GM04503 (cell line): ENCODE results near the gene RC3H2.
"Not testable (repeated sequence)": the region's sequence is repeated elsewhere in the genome, so short reads cannot be mapped to it uniquely, and the experiment has no call there.

Experiments
- DNase-seq: peaks from one replicate; pipeline ENCODE4 v3.0.0-alpha.2; 2012; ENCODE audit warnings: low read depth

RC3H2 gene

DNA sequence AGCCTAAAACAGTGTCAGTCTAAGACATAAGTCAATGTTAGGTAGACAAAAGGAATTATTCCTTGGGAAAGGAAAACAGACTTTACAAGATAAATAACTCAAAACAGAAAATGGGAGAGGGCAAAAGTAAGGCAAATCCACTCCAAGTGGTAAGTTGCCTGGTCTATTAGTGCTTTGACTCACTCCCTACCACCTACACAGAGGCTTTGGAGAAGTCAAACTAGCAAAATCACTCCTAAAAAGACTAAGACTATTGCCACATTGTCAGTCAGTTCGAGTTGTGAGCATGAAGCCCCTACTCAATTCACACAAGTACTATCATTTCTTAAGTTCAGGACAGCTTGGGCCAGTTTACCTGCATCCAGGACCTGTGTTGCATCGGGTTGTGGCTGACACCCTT is 13.2 kb upstream of the RC3H2 start:
- DNase-seq = no peak

DNA sequence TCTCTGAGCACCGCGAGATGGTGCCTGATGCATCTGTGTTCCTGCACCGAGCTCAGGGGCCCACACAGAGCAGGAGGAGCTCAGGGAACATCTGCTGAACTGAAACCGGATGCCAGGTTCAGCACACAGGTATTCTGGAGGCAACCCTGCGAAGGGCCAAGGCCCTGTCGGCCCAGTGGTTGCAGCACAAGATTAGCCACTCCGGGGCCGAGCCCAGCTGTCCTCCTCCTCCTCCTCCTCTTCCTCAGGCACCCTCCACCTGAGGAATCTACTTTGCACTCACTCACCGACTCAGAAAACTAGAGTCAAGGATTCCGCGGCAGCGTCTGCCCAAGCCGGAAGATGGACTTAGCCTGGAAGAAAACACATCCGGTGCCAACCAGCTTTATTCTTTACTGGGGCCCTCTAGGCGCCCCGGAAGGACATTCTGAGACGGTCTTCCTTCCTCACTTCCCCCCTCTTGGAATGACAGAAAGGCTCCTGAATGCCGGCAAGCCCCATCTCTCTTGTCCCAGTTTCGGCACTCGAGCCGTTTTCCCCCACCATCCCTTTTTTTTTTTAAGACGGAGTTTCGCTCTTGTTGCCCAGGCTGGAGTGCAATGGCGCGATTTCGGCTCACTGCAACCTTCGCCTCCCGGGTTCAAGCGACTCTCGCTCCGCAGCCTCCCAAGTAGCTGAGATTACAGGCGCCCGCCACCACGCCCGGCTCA is 8.0 kb upstream of the RC3H2 start, which contains the start of gene ZBTB6:
Gene ZBTB6 (minus strand): TSS at position 360 of the 710 bp plus-strand sequence. CDS start 1,251 bp downstream, outside the sequence.
- DNase-seq = peak; percentile 57

- no peak for DNase-seq
These were observed 7.5 kb upstream of the RC3H2 start for GRCh38 chr9:122912671-122912963.

DNA sequence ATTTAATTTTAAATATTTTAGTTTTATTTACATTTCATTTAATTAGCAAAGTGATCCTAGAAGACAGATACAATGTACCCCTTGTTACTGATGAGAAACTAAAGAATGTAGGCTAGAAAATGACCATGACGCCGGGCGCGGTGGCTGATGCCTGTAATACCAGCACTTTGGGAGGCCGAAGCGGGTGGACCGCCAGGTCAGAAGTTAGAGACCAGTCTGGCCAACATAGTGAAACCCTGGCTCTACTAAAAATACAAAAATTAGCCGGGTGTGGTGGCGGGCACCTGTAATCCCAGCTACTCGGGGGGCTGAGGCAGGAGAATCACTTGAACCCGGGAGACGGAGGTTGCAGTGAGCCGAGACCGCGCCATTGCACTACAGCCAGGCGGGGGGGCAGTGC is 963 bp upstream of the RC3H2 start:
- DNase-seq = not testable (repeated sequence)

DNA sequence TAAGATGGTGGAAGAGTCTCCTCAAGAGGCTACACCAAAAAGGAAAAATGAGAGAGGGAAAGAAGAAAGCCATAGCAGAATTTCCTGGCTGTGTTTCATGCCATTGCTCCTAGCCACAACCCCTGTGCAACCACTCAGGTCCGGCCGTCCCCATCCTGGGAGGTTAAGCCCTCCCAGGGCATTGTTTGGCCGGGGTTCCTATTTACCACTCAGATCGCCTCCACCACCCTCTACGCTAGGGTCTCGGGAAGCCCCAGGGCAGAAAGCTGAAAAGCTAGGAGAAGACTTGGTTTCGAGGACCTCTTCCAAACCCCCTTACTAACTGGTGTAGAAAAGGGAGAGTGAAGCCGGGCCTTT is 715 bp downstream of the RC3H2 start:
- DNase-seq = no peak

- no peak for DNase-seq
These were observed 4.4 kb downstream of the RC3H2 start for GRCh38 chr9:122900791-122901190.

DNA sequence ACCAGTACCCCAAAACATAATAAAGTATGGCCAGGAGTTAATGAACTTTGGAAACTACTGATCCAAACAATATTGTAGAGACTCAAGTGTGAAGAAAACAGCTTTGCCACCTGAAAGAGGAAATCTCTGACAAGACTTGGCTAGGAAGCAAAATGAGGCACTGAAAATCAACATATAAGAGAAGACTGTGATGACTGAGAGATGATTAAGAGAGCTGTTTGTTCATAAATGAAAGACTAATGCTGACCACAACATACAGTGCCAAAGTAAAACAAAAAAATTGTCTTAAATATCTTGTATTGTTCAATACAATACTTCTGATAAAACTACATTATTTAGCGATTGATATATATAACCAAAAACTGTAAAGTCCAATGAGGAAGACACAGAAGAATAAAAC is 7.2 kb downstream of the RC3H2 start:
- no peak for DNase-seq

- no peak for DNase-seq
These were observed 16.7 kb downstream of the RC3H2 start for GRCh38 chr9:122888480-122888879.

DNA sequence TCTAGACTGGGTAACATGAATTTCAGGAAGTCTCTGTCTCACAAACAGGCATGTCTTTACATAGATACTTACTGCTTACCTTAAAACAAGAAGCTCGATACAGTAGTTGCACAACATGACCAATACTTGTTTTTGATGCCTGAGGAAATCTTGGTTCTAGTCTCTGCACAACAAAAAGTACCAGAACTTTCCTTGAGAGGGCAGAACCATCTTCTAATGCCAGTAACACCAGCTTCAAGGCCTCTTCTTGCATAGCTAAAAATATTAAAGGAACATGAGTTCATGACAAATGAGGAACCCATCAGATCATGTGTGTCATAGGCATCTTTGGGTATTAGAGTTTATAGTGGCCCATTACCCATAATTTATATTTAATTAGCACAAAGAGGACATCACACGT is 22.0 kb downstream of the RC3H2 start:
- DNase-seq = no peak

DNA sequence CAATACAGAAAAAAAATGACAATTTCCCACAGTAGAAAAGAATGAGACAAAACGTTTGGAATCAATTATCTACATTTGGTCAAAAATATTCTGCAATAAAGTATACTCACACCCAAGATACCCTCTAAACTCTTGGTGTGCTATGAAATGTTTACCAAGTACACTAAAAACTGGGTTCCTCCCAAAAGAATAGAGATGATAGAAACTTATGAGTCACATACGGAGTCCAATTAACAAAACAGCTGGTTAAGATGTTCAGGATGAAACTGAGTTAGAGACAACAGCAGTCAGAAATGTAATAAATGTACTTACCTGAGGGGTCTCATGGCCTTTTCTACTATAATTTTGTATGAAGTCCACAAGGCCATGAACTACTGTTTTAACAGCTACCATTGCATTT is 25.7 kb downstream of the RC3H2 start:
- no peak for DNase-seq

- no peak for DNase-seq
These were observed 29.6 kb downstream of the RC3H2 start for GRCh38 chr9:122875523-122875922.

DNA sequence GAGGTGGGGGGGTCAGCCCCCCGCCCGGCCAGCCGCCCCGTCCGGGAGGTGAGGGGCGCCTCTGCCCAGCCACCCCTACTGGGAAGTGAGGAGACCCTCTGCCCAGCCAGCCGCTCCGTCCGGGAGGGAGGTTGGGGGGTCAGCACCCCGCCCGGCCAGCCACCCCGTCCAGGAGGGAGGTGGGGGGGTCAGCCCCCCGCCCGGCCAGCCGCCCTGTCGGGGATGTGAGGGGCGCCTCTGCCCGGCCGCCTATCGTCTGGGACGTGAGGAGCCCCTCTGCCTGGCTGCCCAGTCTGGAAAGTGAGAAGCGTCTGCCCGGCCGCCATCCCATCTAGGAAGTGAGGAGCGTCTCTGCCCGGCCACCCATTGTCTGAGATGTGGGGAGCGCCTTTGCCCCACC is 37.9 kb downstream of the RC3H2 start:
- not testable (repeated sequence) for DNase-seq

GRCh38 chr9:122866079-122866478 is 39.1 kb downstream of the RC3H2 start:
- no peak for DNase-seq

DNA sequence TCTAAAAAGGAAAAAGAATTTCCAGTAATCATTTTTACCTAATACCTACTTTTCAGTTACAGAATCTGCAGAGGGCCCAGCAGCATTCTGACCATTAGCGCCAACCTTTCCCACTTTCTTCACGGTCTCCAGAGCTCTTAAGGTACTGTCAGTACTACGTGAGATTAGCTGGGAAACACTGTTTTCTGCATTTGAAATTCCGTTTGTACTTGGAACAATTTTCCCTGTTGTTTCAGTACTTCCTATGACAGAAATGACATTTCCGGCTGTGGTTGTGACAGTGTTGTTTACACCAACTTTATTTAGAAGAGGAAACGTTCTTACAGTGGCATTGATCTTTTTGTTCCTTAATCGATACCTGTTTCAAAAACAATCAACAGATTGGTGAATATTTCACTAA is 39.9 kb downstream of the RC3H2 start:
- no peak for DNase-seq

- DNase-seq = no peak
These were observed 41.8 kb downstream of the RC3H2 start for GRCh38 chr9:122863407-122863806.

DNA sequence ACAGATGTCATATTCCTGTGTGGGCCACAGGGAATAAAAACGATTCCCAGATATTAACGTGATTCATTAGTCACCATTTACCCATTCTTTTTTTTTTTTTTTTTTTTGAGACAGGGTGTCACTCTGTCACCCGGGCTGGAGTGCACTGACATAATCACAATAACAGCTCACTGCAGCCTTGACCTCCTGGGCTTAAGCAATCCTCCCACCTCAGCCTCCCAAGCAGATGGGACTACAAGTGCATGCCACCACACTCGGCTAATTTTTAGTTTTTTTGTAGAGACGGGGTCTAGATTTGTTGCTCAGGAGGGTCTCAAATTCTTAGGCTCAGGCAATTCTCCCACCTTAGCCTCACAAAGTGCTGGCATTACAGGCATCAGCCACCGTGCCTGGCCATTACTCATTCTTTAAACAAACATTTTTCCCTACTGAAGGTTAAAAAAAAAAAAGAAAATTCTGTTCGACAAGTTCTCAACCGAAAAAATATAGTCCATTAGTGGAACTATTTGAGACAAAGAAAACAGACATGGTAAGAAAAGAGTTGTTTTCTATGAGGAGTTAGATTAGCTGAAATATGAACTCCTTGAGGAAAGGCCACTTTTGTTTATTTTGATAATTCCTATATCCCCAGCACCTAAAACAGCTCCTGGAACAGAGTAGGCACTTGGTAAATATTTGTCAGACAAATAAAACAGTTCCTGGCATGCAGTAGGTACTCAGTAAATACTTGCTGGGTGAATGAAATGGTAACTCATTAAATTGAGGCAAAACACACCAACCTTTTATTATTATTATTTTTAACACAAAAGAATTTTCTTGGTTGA is 44.6 kb downstream of the RC3H2 start:
- DNase-seq = no peak

DNA sequence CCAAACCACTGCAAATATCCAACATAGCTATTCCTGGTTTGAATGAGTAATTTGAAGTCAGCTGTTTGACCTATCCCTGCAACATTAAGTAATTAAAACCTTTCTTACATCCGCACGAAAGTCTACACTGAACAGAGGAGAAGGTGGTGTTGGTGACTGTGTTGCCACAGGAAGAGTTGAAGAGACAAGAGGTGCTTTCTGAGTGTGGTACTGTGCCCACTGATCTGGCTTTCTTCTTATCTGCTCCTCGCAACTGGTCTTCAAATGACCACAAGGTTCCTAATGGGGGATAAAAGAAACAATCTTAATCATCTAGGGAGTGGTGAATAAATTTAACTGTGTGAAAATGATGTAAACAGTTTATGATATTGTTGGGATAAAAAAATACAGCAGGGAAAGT is 47.3 kb downstream of the RC3H2 start:
- DNase-seq = no peak

GRCh38 chr9:122852085-122852786 is 52.9 kb downstream of the RC3H2 start:
- DNase-seq = not testable (repeated sequence)

DNA sequence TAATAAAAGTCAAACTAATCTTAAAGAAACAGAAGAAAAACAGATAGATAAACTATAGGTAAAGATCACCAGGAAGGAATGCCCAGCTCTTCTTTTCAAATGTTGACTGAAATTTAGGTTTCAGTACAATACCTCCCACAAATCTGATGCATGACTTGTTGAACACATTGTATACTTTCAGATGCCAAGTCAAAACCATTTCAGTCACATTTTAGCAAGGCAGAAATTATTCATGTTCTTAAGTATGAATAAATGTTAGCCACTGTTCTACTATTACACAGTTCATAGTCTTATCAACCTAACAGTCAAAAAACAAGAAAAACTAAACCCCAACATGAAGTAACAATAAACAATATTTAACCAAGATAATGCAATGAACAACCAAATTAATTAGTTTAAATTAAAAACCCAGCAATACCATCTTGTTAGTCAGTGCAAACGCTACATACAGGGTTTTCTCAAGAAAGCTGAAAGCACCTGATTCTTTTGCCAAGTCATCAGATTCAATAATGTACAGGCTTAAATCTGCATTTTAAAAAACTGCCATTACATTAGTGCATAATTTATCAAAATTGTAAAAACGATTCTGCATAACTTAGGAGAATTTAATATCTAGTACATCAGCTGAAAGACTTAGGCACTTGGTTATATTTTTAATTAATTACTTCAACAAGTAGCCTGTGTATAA is 56.8 kb downstream of the RC3H2 start:
- DNase-seq = no peak

DNA sequence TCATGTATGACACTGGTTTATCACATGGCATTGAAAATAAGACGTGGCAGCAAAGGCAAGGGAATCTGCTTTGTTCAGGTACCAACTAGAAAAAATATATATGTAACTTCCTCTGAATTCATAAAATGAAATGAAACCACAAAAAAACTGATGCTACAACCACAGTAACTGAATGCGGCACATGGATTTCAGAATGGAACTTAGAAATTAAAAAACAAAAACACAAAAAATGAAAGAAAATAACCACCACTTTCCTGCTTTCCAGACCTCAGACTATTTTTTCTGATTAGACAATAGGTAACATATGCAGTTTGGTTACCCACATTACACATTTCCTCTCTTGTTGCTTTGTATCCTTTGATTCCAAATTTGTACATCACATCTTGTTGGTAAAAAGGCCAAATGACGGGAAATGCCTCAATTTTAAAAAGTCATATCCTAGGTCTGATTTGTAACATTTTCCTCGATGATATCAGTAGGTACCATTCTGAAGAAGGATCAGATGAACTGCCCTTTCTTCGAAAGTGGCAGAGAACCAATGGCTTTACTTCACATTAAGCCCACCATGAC is 58.7 kb downstream of the RC3H2 start:
- no peak for DNase-seq

GRCh38 chr9:122845116-122845515 is 60.0 kb downstream of the RC3H2 start:
- DNase-seq = no peak

DNA sequence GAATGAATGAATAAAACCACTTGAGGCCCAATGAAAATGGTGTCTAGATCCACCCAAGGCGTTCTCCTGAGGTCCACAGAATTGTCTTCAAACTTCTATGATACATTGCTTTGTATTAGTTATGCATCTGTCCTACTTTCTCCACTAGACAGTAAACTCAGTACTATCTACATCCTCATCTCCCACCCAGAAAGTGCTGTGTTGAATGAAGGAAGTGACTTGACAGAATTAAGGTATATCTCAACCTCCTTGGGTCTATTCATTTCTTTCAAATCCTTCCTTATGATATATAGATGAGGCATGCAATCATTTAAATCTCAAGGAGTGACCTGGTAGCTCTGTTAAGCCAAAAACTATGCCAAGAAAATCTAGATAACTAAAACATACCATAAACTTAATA is 61.0 kb downstream of the RC3H2 start:
- DNase-seq = no peak
